DND-41 (cell line): ENCODE measurements around the gene FGF8.

Source experiments
- EZH2 ChIP-seq: IDR thresholded peaks from 3 replicates; pipeline ENCODE4 v1.6.1; 2012; ENCODE audit warnings: borderline replicate concordance, low read depth, mild to moderate bottlenecking, moderate library complexity, low read length, inconsistent platforms; ENCODE audit not compliant: severe bottlenecking
- TF ChIP-seq, protein P1 (sequence below): IDR thresholded peaks from 2 replicates; pipeline ENCODE4 v1.5.1; 2012; ENCODE audit warnings: borderline replicate concordance, low read length, moderate library complexity, mild to moderate bottlenecking; ENCODE audit not compliant: poor library complexity, severe bottlenecking; ENCODE audit errors: extremely low read depth

- TF ChIP-seq, protein P1, sequence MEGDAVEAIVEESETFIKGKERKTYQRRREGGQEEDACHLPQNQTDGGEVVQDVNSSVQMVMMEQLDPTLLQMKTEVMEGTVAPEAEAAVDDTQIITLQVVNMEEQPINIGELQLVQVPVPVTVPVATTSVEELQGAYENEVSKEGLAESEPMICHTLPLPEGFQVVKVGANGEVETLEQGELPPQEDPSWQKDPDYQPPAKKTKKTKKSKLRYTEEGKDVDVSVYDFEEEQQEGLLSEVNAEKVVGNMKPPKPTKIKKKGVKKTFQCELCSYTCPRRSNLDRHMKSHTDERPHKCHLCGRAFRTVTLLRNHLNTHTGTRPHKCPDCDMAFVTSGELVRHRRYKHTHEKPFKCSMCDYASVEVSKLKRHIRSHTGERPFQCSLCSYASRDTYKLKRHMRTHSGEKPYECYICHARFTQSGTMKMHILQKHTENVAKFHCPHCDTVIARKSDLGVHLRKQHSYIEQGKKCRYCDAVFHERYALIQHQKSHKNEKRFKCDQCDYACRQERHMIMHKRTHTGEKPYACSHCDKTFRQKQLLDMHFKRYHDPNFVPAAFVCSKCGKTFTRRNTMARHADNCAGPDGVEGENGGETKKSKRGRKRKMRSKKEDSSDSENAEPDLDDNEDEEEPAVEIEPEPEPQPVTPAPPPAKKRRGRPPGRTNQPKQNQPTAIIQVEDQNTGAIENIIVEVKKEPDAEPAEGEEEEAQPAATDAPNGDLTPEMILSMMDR, result no peak
- no peak for TF ChIP-seq EZH2
Observed at GRCh38 chr10:101782811-101783735, 7.2 kb upstream of the FGF8 start, which contains the start of gene NPM3.
